Neutrophil (primary cell): Measurements from ENCODE around the gene PAK1.

Experiments used
- H3K27ac ChIP-seq: fragments of 200-600 bp; sonication (generic); 2 replicates; pipeline ENCODE4 v1.5.1; 2016; ENCODE audit warnings: mild to moderate bottlenecking, moderate library complexity
- H3K27me3 ChIP-seq: fragments of 200-600 bp; sonication (generic); 2 replicates; pipeline ENCODE4 v1.6.0; 2016; ENCODE audit warnings: mild to moderate bottlenecking
- H3K36me3 ChIP-seq: fragments of 200-600 bp; sonication (generic); 2 replicates; pipeline ENCODE4 v1.5.1; 2017
- H3K4me1 ChIP-seq, 2 experiments: fragments of 200-600 bp in 1 of 2; sonication (generic) in 1 of 2; 1 replicate in 1 of 2; 2 replicates in 1 of 2; pipeline versions ENCODE4 v1.5.1 to v1.6.1; 2013 to 2016; ENCODE audit warnings: low read depth in 1 of 2, low read length in 1 of 2, mild to moderate bottlenecking in 1 of 2, moderate library complexity in 1 of 2; ENCODE audit not compliant: control insufficient read depth in 1 of 2, insufficient read depth in 1 of 2
- H3K4me3 ChIP-seq, 2 experiments: fragments of 200-600 bp in 1 of 2; sonication (generic) in 1 of 2; 1 replicate in 1 of 2; 2 replicates in 1 of 2; pipeline ENCODE4 v1.5.1; 2013 to 2016; ENCODE audit warnings: low read depth in 1 of 2, low read length in 1 of 2, mild to moderate bottlenecking in 1 of 2, moderate library complexity in 1 of 2
- H3K9me3 ChIP-seq: fragments of 200-600 bp; sonication (generic); 2 replicates; pipeline ENCODE4 v1.5.1; 2016
- TF ChIP-seq, protein P1 (sequence below): fragments of 200-600 bp; sonication (generic); IDR thresholded peaks from 2 replicates; pipeline ENCODE4 v1.5.1; 2016; ENCODE audit warnings: antibody characterized with exemption

PAK1 gene

DNA sequence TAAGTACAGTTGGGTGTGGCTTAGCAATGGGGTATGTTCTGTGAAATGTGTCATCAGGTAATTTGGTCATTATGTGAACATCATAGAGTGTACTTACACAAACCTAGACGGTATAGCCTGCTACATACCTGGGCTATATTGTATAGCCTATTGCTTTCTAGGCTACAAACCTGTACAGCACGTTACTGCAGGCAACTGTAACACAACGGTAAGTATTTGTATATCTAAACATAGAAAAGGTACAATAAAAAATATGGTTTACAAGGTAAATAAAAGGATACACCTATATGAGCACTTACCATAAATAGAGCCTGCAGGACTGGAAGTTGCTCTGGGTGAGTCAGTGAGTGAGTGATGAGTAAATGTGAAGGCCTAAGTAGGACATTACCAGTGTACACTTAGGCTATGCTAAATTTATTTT, 99.3 kb downstream of the PAK1 start:
- no peaks in the 10 kb centered on the region for H3K9me3 ChIP-seq
- TF ChIP-seq, protein P1, sequence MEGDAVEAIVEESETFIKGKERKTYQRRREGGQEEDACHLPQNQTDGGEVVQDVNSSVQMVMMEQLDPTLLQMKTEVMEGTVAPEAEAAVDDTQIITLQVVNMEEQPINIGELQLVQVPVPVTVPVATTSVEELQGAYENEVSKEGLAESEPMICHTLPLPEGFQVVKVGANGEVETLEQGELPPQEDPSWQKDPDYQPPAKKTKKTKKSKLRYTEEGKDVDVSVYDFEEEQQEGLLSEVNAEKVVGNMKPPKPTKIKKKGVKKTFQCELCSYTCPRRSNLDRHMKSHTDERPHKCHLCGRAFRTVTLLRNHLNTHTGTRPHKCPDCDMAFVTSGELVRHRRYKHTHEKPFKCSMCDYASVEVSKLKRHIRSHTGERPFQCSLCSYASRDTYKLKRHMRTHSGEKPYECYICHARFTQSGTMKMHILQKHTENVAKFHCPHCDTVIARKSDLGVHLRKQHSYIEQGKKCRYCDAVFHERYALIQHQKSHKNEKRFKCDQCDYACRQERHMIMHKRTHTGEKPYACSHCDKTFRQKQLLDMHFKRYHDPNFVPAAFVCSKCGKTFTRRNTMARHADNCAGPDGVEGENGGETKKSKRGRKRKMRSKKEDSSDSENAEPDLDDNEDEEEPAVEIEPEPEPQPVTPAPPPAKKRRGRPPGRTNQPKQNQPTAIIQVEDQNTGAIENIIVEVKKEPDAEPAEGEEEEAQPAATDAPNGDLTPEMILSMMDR = no peak
- H3K4me3 ChIP-seq = no peak overlapping the region
- H3K4me1 ChIP-seq = peaks cover 8 to 9% of the 10 kb centered on the region in 2 experiments
- no peak overlapping the region for H3K27ac ChIP-seq
- H3K36me3 ChIP-seq = peaks cover 97% of the 10 kb centered on the region
- H3K27me3 ChIP-seq = no peaks in the 10 kb centered on the region

DNA sequence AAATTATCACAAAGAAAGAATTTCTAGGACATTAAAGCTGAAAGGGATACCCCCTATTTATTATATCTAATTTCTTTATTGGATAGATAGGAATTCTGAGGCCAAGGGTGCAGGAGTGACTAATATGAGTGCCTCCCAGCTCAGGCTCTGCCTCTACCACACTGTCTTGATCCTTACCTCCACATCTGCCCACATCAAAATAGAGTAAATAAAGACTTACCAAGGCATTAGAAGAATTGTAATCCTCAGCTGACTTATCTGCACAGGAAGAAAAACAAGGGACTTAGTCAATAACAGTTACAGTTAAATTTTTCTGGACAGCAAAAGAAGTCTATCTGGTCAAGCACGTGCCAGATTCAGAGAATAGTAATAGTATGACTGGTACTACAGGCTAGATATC, 99.8 kb downstream of the PAK1 start:
- Histone ChIP-seq H3K4me3 (no peak overlapping the region), H3K4me1 (peaks cover 9 to 11% of the 10 kb centered on the region in 2 experiments), H3K9me3 (no peaks in the 10 kb centered on the region), H3K27ac (no peak overlapping the region), H3K36me3 (peaks cover 92% of the 10 kb centered on the region), H3K27me3 (no peaks in the 10 kb centered on the region)
- TF ChIP-seq, protein P1 = no peak

DNA sequence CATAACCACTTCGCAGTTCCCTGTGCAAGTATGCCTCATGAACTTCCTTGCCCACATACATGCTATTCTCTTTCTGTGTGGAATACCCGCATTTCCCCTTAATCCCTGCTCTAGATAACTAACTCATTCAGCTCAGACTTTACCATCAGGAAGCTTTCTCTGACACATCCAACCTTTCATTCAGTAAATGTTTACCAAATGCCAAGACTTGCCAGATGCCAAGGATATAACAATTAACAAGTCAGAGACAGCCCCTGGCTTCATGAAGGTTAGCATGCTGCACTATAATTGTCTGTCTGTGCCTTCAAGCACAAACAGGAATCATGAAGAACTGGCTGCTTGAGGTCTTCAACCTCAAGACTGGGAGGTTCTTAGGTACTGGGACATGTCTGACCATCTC, 101.2 kb downstream of the PAK1 start:
- no peaks in the 10 kb centered on the region for H3K9me3 ChIP-seq
- H3K4me1 ChIP-seq = peaks cover 9 to 11% of the 10 kb centered on the region in 2 experiments
- H3K27me3 ChIP-seq = no peaks in the 10 kb centered on the region
- H3K27ac ChIP-seq = no peak overlapping the region
- no peak overlapping the region for H3K4me3 ChIP-seq
- TF ChIP-seq, protein P1 = no peak
- peaks cover 79% of the 10 kb centered on the region for H3K36me3 ChIP-seq

DNA sequence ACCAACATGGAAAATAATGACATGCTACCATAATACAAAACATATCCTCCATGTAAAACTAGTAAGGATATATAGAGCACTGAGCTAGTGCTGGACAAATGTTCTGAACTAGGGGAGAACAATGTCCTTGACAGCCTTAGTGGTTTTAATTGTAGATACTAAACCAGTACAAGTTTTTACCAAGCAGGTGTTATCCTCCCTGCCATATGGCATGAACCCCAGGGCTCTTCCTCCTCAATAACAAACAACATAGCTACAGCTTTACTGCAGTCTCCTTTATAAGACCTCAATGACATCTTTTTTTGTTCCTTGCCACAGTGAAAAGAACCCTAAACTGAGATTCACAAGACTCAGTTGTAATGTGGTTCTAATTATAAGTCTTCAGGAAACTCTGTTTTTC, 102.2 kb downstream of the PAK1 start:
- peak overlapping the region; percentile 63 for H3K27ac ChIP-seq
- peaks cover 9 to 11% of the 10 kb centered on the region in 2 experiments for H3K4me1 ChIP-seq
- H3K9me3 ChIP-seq = no peaks in the 10 kb centered on the region
- TF ChIP-seq, protein P1 = no peak
- peaks cover 72% of the 10 kb centered on the region for H3K36me3 ChIP-seq
- no peak overlapping the region for H3K4me3 ChIP-seq
- no peaks in the 10 kb centered on the region for H3K27me3 ChIP-seq

DNA sequence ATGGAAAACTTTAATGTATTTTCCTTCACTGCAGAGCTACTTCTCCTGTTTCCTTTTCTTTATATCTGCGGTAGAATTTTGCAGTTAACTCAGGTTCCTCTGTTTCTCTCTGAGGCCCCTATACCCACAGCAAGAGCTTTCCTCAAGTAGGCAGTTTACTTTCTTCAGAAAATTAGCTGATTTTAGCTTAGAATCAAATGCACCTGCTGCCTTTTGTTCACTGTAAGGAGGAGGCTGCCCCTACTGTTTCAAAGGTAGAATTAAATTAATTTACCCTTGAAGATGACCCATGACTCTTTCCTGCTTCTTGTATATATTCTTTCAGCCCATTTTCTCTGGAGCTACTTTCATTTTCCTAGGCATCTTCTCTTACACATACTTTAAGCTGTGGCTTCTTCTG, 103.7 kb downstream of the PAK1 start:
- H3K9me3 ChIP-seq = no peaks in the 10 kb centered on the region
- no peaks in the 10 kb centered on the region for H3K27me3 ChIP-seq
- TF ChIP-seq, protein P1 = no peak
- peaks cover 57% of the 10 kb centered on the region for H3K36me3 ChIP-seq
- H3K4me1 ChIP-seq = peaks cover 9 to 11% of the 10 kb centered on the region in 2 experiments
- H3K27ac ChIP-seq = peak overlapping the region; percentile 63
- no peak overlapping the region for H3K4me3 ChIP-seq

DNA sequence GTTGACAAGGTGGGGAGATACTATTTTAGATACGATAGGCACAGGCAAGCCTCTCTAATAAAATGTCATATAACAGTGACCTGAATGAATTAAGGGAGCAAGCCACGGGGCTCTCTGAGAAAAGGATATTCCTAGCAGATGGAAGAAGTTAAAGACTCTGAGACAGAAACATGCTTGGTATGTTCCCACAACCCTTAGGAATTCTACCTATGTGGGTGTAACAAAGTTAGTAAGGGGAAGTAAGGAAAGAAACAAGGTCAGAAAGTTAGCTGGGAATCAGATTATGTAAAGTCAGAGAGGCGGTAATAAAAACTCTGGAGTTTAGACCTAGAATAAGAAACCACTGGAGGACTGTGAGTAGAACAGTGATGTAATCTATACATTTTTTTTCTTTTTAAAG, 112.7 kb downstream of the PAK1 start:
- no peaks in the 10 kb centered on the region for H3K27me3 ChIP-seq
- H3K4me1 ChIP-seq = peaks cover 0 to 5% of the 10 kb centered on the region in 2 experiments
- no peak overlapping the region for H3K4me3 ChIP-seq
- no peaks in the 10 kb centered on the region for H3K9me3 ChIP-seq
- TF ChIP-seq, protein P1 = no peak
- H3K36me3 ChIP-seq = peaks cover 64% of the 10 kb centered on the region
- no peak overlapping the region for H3K27ac ChIP-seq
